ENCODE measurements around the gene ABCA7.

ABCA7 gene

DNA sequence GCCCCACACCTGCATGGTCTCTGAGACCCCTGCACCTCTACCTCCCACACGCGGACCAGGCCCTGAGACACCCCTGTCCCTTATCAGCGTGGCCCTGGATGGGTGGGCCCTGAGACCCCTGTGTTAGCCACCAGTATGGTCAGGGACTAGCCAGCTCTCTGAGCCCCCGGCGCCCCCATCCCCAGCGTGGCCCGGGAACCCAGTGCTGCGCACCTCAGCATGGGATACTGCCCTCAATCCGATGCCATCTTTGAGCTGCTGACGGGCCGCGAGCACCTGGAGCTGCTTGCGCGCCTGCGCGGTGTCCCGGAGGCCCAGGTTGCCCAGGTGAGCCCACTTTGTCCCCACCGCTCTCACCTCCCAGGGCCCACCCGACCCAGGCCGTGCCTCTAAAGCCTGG lies 22.1 kb downstream of the ABCA7 start:
- DNase-seq = no peak

DNA sequence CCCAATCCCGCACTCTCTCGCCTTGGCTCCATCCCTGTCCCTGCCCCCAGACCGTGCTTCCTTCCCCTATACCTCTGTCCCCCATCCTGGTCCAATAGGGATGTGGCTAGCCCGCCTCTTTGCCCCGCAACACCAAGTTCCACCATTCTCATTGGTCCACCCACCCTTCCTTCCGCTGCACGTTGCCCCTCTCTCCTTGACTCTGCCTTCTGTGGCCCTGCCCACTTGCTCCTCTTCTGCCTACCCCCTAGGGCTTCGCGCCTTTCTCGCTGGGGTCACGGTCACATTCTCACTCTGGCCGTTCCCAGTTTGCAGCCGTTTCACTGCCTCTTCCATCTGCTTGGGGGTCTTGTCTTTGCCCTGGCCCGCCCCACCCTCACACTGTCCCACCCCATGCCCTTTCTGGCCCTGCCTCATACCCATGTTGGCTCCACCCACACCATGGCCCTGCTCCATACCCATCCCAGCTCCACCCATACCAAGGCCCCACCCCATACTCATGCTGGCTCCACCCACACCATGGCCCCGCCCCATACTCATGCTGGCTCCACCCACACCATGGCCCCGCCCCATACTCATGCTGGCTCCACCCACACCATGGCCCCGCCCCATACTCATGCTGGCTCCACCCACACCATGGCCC lies 22.6 kb downstream of the ABCA7 start:
- DNase-seq = no peak

DNA sequence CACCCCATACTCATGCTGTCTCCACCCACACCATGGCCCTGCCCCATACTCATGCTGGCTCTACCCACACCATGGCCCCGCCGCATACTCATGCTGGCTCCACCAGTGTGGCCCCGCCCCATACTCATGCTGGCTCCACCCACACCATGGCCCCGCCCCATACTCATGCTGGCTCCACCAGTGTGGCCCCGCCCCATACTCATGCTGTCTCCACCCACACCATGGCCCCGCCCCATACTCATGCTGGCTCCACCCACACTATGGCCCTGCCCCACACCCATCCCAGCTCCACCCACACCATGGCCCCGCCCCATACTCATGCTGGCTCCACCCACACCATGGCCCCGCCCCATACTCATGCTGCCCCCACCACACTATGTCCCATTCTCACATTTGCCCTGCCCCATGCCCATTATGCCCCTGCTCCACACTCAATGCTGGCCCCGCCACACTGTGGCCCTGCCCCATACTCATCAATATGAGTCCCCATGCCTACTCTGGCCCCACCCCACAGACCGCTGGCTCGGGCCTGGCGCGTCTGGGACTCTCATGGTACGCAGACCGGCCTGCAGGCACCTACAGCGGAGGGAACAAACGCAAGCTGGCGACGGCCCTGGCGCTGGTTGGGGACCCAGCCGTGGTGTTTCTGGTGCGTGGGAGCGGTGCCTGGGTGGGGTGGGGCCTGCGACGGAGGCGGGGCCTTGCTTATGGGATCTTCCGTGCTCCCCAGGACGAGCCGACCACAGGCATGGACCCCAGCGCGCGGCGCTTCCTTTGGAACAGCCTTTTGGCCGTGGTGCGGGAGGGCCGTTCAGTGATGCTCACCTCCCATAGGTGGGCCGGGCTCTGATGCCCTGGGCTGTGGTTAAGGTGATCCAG lies 23.4 kb downstream of the ABCA7 start:
- DNase-seq = peak in 1 of 2 donors; percentile 57

DNA sequence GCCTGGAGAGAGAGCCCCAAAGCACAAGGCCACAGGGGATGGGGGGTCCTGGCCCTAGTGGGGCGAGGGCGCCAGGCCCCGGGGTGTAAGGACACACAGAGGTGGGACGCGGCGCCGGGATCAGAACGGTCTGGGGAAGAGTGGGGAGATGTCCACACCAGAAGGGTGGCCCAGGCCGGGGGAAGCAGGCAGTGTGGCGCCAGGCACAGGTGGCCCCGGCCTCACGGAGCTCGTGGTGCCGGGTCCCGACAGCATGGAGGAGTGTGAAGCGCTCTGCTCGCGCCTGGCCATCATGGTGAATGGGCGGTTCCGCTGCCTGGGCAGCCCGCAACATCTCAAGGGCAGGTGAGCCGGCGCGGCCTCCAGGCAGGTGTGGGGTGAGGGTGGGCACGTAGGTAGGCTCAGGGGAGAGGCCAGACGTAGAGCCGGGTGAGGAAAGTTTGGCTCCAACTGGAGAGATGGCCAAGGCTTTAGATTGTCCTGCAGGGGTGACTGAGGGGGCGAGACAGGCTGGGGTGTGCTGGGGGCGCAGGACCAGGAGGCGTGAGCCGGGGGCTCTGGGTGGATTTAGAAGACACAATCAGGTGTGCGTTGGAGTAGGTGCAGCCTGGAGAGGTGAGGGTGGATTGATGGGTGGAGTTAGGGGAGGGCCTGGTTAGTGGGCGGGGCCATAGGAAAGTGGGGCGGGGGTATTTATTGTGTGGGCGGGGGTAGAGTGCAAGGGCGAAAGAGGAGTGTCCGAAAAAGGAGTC lies 24.2 kb downstream of the ABCA7 start:
- no peak for DNase-seq

DNA sequence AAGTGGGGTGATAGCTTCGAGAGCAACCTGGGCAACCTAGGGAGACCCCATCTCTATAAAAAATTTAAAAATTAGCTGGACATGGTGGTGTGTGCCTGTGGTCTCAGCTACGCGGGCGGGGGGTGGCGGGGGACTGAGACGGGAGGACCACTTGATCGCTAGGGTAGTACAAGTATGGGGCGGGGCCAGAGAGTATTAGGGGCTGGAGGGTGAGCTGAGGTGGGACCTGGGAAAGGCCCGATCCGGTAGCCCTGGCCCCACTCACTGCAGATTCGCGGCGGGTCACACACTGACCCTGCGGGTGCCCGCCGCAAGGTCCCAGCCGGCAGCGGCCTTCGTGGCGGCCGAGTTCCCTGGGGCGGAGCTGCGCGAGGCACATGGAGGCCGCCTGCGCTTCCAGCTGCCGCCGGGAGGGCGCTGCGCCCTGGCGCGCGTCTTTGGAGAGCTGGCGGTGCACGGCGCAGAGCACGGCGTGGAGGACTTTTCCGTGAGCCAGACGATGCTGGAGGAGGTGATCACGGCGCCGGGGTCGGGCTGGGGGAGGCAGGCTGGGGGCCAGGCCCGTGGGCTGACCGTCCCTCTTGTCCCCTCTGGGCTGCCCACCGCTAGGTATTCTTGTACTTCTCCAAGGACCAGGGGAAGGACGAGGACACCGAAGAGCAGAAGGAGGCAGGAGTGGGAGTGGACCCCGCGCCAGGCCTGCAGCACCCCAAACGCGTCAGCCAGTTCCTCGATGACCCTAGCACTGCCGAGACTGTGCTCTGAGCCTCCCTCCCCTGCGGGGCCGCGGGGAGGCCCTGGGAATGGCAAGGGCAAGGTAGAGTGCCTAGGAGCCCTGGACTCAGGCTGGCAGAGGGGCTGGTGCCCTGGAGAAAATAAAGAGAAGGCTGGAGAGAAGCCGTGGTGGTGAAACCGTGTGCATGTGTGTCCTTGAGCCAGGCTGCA lies 25.0 kb downstream of the ABCA7 start:
- peak; percentile 69 to 74 for DNase-seq

DNA sequence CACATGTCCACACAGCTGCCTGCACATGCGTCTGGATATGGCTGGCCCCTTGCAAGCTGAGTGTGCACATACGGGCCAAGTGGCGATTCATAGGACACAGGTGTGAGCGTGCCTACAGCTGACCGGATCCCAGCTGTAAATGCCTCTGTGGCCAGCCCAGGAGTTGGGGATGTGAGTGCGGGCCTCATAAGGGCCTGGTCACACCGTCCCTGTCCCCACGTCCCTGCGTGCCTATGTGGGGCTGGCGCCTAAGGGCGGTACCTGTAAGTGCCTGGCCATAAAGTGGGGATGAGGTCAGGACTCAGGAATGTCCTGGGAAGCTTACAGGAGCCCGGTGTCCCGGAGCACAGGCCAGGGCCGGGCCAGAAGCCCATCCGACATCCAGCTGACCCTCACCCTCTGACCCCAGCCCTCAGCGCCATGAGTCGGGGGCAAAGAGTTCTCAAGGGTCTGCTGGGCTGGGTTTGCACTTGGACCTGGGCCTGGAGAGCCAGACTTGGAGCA lies 25.8 kb downstream of the ABCA7 start:
- DNase-seq = no peak

DNA sequence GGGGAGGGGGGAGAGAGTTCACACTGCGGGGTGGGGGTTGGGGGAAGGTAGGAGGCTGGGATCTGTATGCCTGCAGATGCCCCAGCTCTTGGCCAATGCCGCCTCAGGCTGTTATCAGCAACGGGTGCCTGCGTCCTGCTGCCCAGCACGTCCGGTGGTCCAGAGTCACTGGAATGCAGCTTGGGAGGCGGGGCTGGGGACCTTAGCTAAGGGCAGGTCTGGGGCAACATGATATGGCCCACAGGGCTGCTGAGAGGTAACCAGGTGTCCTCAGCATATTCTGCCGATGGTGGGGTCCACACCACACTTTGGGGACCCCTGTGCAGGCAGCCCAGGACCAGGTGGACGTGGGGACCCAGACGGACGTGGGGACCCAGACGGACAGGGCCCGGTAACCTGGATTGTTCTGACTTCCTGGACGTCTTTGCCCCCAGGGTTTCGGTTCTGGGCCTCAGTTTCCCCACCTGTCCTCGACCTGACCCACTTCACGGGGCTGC lies 26.4 kb downstream of the ABCA7 start:
- no peak for DNase-seq

DNA sequence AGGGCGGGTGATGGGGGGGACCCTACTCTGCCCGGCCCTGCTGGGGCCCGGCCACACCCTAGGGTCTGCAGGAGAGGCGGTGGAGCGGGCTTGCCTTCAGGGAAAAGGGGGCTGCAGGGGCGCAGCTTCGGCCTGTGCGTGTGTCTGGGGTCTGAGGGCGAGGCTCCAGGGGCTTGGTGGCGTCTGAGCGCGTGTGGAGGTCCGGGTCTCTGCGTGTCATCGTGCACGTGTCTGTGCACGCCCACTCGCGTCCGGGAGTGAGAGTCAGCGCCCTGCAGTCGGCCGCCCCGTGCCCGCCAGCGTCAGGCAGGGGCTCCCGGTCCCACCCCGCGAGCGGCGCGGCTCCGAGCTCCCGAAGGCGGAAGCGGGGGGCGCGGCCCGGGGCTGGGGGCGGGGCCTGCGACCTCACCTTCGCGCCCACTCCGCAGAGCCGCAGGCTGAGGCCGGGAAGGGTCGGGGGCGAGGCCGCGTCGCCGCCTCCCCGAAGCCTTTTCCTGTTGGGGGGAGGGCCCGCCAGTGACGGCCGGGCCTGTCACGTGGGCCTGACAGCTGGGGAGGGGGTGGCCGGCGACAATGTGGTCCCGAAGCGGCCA lies 26.9 kb downstream of the ABCA7 start, which contains the start of gene ARHGAP45:
Gene ARHGAP45, plus strand, starts transcription at position 420 of the 593 bp plus-strand sequence. CDS start 239 bp downstream, outside the sequence.
- DNase-seq = peak; percentile 77 to 84

DNA sequence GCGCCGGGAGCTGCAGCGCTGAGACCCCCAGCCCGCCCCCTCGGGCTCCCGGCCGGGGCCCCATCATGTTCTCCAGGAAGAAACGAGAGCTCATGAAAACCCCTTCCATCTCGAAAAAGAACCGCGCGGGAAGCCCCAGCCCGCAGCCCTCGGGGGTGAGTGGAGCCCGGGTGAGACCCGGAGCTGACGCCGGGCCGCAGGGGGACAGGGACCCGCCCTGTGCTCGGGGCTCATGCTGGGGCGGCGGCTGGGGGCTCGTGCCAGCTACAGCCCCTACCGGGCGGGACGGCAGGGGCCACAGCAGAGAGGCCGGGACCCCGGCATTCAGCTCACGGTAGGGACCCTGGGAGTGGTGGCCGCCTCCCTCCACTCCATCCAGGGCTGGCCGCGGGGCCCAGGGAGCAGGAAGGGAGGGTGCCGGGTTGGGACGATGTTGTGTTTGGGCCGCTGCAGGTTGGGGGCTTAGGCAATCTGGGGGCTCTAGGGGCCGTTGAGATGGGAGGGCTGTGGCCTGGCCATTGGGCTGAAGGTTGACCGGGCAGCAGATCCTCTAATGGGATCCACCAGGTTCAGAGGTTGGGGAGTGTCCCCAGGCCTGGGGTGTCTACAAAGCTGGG lies 27.5 kb downstream of the ABCA7 start:
- DNase-seq = no peak

DNA sequence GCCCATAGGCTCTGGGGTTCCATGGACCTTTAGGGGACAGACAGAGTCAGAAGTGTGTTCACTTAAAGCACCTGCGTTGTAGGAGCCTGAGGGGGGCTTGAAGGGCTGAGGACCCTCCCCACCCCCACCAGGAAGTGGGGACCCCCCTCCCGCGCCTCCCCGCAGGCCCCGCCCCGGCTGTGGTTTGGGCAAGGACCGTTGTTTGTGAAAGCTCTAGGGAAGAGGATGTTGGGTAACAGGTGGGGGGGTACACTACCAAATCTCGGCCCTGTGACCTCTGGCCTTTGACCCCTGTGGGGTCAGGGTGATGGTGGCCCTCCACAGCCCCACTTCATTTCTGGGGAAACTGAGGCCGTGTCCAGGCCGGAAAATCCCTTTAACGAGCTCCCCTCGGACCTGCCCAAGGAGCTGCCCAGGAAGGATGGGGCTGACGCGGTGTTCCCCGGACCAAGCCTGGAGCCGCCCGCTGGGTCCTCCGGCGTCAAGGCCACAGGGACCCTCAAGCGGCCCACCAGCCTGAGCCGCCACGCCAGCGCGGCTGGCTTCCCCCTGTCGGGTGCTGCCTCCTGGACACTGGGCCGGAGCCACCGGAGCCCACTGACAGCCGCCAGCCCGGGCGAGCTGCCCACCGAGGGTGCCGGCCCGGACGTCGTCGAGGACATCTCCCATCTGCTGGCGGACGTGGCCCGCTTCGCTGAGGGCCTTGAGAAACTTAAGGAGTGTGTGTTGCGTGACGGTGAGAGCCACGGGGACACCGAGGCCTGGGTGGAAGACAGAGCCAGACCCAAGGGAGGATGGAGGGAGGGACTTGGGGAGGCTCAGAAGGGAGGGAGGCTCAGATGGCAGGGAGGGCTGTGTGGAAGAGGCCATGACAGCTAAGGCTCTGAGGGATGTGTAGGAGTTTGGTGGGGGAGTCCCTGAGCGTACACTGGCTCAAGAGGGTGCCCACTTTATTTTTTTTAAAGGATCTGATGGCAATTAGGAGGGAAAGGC lies 28.4 kb downstream of the ABCA7 start:
- DNase-seq = peak; percentile 57 to 60

DNA sequence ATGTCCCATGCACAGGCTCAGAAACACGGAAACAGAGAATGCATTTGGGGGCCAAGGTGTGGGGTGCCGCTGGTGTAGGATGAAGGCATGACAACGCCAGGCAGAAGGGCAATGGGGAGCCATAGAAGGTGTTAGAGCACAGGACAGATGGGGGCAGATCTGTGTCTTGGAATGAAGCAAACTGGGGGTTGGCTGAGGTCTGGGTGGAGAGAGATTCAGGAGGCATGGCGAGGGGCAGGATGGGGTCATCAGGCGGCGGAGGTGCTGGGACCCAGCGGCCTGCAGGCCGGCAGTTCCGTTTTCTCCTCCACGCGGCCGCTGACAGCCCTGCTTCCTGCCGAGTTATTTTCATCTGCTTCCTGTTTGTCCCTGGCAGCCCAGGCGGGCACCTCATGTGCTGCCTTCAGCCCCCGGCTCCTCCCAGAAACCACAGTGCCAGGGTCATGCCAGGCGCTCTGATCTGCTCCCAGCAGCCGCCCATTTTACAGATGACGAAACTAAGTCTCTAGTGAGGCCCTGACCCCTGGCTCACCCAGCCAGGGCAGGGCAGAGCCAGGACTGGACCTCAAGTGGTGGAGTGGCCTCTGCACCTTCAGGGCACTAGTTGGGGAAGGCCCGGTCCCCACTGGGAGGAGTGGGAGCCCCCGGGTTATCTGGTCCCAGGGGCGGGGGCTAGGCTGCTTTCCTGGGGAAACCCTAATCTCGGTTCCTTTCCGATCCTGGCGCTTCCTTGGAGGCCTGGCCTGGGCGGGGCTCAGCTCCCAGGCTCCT lies 29.3 kb downstream of the ABCA7 start:
- peak; percentile 51 to 67 for DNase-seq

DNA sequence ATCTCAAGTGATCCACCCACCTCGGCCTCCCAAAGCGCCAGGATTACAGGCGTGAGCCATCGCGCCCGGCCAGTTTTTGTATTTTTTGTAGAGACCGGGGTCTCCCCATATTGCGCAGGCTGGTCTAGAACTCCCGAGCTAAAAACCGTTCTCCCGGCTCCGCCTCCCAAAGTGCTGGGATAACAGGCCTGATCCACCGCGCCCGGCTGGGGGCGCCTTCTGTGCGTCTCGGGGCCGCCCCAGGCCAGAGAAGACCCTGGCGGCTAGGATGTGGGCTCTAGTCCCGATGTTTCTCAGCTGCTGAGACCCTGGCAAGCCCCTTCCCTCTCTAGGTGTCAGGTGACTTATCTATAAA lies 30.6 kb downstream of the ABCA7 start:
- no peak for DNase-seq

DNA sequence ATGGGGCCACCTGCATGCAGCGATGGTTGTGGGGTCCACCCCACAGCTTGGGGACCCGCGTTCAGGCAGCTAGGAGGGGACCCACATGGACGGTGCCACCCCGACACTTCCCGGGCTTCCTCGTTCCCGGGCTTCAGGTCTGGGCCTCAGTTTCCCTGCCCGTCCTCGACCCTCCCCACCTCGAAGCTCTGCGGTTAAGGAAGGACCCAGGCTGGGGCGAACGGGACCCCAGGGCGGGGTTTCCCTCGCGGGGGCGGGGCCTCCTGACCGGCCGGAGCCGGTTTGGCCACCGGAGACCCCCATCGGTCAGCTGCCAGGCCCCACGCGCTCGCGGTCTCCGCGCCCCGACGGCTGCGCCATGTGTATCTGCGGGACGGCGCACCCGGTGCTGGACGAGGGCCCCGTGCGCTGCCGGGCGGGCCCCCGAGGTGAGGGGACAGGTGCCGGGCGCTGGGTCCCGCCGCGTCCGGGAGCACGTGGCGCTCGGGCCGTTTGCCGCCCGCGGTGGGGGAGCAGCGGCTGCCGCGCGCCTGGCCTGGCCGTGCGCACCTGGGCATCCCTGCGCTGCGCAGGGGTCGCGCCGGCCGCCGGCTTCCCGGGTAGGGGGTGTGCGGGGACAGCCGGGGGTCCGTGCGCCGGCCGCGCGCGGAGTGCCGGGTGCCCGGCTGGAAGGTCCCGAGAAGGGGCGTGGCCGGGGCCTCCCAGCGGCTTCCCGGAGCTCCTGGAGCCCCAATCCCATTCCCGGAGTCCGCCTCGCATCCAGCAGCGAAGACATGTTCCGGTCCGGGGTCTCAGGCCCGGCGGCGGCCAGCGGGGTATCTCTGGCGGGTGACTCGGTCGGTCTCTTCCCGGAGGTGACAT lies 31.3 kb downstream of the ABCA7 start:
- no peak for DNase-seq

DNA sequence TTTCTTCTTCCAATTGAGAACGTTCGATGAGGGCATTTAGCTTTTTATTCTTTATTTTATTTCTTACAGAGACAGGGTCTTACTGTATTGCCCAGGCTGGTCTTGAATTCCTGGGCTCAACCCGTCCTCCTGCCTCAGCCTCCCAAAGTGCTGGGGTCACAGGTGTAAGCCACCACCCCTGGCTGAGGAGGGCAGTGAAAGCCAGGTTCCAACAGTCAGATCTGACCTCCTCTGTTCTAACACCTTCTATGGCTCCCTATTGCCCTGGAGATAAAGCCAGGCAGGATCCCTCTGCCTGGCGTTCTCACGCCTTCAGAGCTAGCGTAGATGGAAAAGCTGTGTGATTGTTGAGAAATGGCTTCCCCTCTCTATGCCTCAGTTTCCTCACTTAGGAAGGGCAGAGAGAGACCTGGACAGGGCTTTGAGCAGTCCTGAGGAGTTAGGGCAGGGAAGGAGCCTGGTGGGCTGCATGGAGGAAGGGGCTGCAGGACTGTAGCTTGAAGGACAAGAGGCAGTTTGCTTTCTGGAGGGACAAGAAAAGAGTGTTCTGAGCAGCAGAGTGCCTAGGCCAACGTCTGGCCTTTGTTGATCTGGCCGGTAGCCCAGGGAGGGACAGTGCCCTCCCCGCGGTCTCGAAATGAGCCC lies 32.6 kb downstream of the ABCA7 start:
- no peak for DNase-seq

DNA sequence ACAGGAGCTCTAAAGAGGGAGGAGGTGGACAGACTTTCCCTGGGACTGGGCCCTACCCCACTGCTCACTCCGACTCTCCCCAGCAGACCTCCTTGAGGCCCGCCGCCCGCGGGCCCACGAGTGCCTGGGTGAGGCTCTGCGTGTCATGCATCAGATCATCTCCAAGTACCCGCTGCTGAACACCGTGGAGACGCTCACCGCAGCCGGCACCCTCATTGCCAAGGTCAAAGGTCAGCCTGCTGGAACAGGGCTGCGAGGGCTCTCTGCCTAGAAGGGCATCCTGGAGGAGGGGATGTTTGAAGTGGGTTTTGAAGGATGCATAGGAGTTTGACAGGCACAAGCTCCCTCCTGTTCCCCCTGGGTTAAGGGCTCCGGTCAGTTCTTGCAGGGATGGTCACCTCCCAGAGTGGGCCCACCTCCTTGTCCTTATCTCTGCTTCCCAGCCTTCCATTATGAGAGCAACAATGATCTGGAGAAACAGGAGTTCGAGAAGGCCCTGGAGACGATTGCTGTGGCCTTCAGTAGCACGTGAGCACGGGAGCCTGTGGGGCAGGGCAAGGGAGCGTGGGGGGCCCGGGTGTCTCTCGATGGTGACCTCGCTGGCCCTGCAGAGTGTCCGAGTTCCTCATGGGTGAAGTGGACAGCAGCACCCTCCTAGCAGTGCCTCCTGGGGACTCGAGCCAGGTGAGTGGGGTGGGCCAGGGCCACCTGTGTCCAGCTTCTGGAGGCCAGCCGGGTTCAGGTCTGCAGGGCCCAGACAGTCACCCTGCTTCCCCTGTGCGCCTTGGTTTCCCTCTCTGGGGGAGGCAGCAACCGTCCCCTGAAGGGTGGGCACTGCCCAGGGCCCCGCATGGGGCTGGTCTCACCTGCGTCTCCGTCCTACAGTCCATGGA lies 33.4 kb downstream of the ABCA7 start:
- no peak for DNase-seq

DNA sequence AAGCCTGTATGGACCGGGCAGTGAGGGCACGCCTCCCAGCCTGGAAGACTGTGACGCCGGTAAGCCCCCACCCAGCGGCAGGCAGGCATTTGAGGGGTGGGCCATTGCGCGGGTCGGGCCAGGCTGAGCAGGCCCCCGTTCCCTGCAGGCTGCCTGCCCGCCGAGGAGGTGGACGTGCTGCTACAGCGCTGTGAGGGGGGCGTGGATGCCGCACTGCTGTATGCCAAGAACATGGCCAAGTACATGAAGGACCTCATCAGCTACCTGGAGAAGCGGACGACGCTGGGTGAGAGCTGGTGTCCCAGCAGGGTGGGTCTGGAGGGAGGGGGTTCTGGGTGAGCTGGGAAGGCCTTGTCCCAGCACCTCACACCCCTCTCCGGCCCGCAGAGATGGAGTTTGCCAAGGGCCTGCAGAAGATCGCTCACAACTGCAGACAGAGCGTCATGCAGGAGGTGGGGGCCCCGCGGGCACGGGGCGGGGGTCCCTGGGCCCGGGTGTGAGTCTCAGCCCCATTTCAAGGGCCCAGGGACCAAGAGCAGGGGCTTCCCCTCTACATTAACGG lies 34.1 kb downstream of the ABCA7 start:
- DNase-seq = no peak

Measured in activated CD4-positive, alpha-beta T cell treated with anti-CD3 and anti-CD28 coated beads for 4 hours (primary cell).